ENCODE measurements around the gene OR4K2.

GRCh38 chr14:19900999-19901398 lies 26.1 kb downstream of the OR4K2 start:
- no peak for TF ChIP-seq POLR2AphosphoS5 (IDR thresholded peaks at IDR 0.05)
- TF ChIP-seq CTCF (IDR thresholded peaks at IDR 0.05 in 8 of 11, conservative IDR thresholded peaks at IDR 0.05 in 3 of 11): no peak
- no peak for TF ChIP-seq POLR2A (IDR thresholded peaks at IDR 0.05)

All from spleen (tissue), 7 donors.